Uterus (tissue), 2 donors: Measurements from ENCODE around the gene IQCE.

Experiments
- CTCF ChIP-seq, 4 experiments: fragments of 200-600 bp in 2 of 4; fragments of 450-650 bp in 2 of 4; sonication (generic) in 2 of 4; IDR thresholded peaks; one replicate each; pipeline ENCODE4 v1.5.1; 2016 to 2019; ENCODE audit warnings: antibody characterized with exemption in 4 of 4, mild to moderate bottlenecking in 2 of 4, moderate library complexity in 1 of 4
- POLR2A ChIP-seq, 2 donors: fragments of 450-650 bp; IDR thresholded peaks; one replicate each; pipeline ENCODE4 v1.6.1; 2016; ENCODE audit warnings: antibody characterized with exemption in 2 of 2, mild to moderate bottlenecking in 1 of 2, moderate library complexity in 1 of 2

DNA sequence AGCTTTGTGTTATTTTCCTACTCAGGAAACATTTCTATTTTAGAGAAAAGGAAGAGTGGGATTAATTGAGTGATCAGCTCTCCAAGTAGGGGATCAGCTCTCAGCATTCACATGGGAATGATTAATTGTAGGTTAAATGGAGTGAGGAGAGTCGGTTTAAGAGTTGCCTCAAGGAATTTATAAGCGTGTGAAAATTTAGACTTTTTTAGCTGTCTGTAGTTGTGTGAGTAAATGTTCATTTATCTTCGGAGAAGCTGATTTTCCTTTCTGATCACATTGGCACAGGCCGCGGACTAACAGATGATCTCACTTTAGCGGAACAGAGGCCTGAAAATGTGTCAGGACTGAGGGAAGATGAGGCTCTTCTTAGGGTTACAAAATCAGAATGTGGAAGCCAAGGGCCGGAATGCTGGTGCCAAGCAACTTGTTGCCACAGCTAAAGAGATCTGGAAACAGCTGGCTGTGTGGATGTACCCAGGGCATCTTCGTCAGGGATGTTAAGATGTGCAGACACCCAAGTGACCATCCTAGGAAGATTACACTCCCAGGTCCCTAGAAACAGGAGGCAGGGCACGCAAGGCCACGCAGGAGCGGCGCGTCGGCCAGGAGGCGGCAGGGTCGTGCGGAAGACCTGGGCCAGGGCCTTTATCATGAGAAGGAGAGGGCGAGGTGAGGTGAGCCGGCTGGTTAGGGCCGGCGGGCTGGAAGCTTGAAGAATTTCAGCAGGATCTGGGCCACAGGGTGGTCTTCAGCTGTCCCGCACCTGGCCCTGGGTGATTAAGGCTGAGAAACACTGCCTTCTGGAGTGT, 37.9 kb downstream of the IQCE start:
- TF ChIP-seq CTCF (IDR thresholded peaks at IDR 0.05) (no peak), POLR2A (IDR thresholded peaks at IDR 0.05) (no peak)
